H1 (cell line): ENCODE measurements around the gene ACO1. TPM values are rescaled to one million over a fixed set of nuclear protein-coding genes. Genes with fewer than 3 reads are reported as not detected.

ENCODE experiments used
- FOSL1 ChIP-seq: IDR thresholded peaks from 2 replicates; pipeline ENCODE4 v1.6.1; 2011; ENCODE audit warnings: mild to moderate bottlenecking, low read depth, low read length, moderate library complexity; ENCODE audit not compliant: insufficient read depth
- POLR2A ChIP-seq, 2 experiments: IDR thresholded peaks; 1 replicate in 1 of 2; 2 replicates in 1 of 2; pipeline ENCODE4 v1.6.1; 2011; ENCODE audit warnings: low read depth in 2 of 2, low read length in 2 of 2, mild to moderate bottlenecking in 2 of 2; ENCODE audit errors: control extremely low read depth in 1 of 2
- polyA plus RNA-seq, 7 experiments: library from polyadenylated mRNA; depleted of rRNA in 3 of 7; stranded (reverse) in 5 of 7; unstranded in 2 of 7; fragments of >200 nt in 5 of 7; fragments of 200-250 nt in 2 of 7; gene quantifications; 1 replicate in 5 of 7; 2 replicates in 1 of 7; 4 replicates in 1 of 7; pipeline versions ENCODE4 v1.2.1 to v1.2.3, GENCODE V29; 2011 to 2013; ENCODE audit warnings: missing spikeins in 2 of 7, mixed read lengths in 2 of 7
- total RNA-seq: library from RNA; stranded (reverse); fragmentation: NEBNext Ultra II Directional; extraction: Animal tissue kit (Norgen Biotek cat#: 25700); gene quantifications from 2 replicates; pipeline ENCODE4 v1.2.1, GENCODE V29; 2021

The ACO1 gene
- total and polyA plus RNA-seq, 2 of the 8 experiments (the other 6 are each of a cell fraction or from before 2014, with no cell fraction given): 39.3 to 49.8 TPM

- TF ChIP-seq FOSL1 (no peak), POLR2A (IDR thresholded peaks at IDR 0.05; ENCODE audit: control extremely low read depth in 1 of 2, low read depth in 2 of 2, low read length in 2 of 2) (no peak)
- TF ChIP-seq, all 59 proteins: peak for 0
Observed at GRCh38 chr9:32401488-32401887, 17.0 kb downstream of the ACO1 start (continued).
